Measurements from ENCODE around the gene RBM22. TPM values are rescaled to one million over a fixed set of nuclear protein-coding genes. Genes with fewer than 3 reads are reported as not detected.
A peak's percentile ranks its signal among the peaks of the same experiment; 100 is the strongest.
"Not testable (repeated sequence)": the region's sequence is repeated elsewhere in the genome, so short reads cannot be mapped to it uniquely, and the experiment has no call there.

The RBM22 gene
- 30.2 TPM for total RNA-seq

DNA sequence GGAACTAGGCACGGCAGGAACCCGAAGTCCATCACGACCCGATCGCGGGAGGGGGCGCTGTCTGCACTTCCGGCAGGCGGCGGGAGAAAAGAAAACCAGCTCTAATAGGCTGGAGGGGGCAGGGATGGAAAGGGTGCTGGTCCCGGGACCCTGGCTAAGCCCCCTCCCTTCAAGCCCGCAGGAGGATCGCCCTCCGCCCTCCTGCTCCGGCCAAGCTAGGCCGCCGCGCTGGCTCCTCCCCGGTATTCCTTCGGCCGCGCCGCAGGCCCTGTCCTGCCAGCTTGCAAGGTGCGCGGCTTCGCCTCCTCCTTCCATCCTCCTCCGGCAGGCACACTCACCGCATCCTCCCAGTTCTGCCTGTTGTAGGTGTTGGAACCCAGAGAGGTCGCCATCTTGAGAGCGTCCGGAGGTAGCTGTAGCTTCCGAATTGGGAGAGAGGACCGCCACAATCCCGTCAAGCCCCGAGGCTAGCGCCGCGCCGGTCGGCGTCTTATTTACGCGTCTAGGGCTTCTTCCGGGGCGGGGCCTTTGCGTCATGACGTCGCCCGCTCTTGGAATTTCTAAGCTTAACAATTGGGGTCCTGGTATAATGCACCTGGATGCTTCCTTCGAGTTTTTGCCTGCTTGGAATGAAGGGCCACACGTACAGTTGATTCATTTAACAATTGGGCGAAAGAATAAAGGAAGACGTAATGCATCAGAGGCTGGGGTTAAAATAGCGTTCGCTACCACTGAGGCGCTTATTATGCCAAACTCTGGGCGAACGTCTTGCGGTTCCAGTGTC, at the start of gene RBM22:
RBM22 (minus strand) TSS at position 469 of the 784 bp plus-strand sequence; CDS start at position 392, 77 bp downstream.
- no peaks in the 10 kb centered on the region for H3K27me3 ChIP-seq
- peak in 1 of 2 donors; percentile 93 for DNase-seq (ENCODE audit: extremely low spot score in 2 of 2)
- peak within 1 kb of the TSS; percentile 85 to 98 for H3K4me3 ChIP-seq
- H3K4me1 ChIP-seq = peaks cover 13% of the 10 kb centered on the region
- peak within 1 kb of the TSS; percentile 98 for H3K27ac ChIP-seq
- intact Hi-C loops (cut with DNase I) = no loop called here
- TF ChIP-seq POLR2AphosphoS5 (IDR thresholded peaks at IDR 0.05; ENCODE audit: insufficient read depth in 1 of 2, low read depth in 1 of 2) (peak; percentile 95 to 96), POLR2A (IDR thresholded peaks at IDR 0.05) (peak in 1 of 2 donors; percentile 69)
- TF ChIP-seq, protein P1, sequence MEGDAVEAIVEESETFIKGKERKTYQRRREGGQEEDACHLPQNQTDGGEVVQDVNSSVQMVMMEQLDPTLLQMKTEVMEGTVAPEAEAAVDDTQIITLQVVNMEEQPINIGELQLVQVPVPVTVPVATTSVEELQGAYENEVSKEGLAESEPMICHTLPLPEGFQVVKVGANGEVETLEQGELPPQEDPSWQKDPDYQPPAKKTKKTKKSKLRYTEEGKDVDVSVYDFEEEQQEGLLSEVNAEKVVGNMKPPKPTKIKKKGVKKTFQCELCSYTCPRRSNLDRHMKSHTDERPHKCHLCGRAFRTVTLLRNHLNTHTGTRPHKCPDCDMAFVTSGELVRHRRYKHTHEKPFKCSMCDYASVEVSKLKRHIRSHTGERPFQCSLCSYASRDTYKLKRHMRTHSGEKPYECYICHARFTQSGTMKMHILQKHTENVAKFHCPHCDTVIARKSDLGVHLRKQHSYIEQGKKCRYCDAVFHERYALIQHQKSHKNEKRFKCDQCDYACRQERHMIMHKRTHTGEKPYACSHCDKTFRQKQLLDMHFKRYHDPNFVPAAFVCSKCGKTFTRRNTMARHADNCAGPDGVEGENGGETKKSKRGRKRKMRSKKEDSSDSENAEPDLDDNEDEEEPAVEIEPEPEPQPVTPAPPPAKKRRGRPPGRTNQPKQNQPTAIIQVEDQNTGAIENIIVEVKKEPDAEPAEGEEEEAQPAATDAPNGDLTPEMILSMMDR (IDR thresholded peaks at IDR 0.05) = peak; percentile 1 to 87 (median 46)
- no peaks in the 10 kb centered on the region for H3K9me3 ChIP-seq
- H3K36me3 ChIP-seq = peaks cover 0 to 30% of the 10 kb centered on the region in 2 donors

DNA sequence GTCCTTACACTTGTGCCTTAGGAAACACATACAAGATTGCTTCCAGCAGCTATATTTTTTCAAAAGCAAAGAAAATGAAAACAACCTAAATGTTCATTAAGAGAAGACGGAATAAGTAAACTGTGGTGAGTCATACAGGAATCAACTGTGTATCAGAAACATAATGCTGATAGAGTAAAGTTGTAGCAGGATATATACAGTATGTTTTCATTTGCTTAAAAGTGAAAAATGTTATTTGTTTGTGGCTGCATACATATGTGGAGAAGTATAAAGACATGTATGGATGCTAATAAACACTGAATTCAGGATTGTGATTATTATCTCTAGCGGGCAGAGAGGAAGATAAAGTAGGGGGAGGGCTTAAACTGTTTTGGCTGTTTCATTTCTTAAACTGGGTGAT, 49.6 kb upstream of the RBM22 start:
- H3K36me3 ChIP-seq = peaks cover 0 to 53% of the 10 kb centered on the region in 2 donors
- H3K27ac ChIP-seq = no peak overlapping the region
- no peaks in the 10 kb centered on the region for H3K9me3 ChIP-seq
- H3K4me3 ChIP-seq = no peak overlapping the region
- DNase-seq (ENCODE audit: extremely low spot score in 2 of 2) = no peak
- TF ChIP-seq, protein P1 (IDR thresholded peaks at IDR 0.05) = no peak
- TF ChIP-seq POLR2AphosphoS5 (IDR thresholded peaks at IDR 0.05; ENCODE audit: insufficient read depth in 1 of 2, low read depth in 1 of 2) (no peak), POLR2A (IDR thresholded peaks at IDR 0.05) (no peak)
- H3K27me3 ChIP-seq = no peaks in the 10 kb centered on the region
- intact Hi-C loops (cut with DNase I) = no loop called here
- H3K4me1 ChIP-seq = peaks cover 18% of the 10 kb centered on the region

DNA sequence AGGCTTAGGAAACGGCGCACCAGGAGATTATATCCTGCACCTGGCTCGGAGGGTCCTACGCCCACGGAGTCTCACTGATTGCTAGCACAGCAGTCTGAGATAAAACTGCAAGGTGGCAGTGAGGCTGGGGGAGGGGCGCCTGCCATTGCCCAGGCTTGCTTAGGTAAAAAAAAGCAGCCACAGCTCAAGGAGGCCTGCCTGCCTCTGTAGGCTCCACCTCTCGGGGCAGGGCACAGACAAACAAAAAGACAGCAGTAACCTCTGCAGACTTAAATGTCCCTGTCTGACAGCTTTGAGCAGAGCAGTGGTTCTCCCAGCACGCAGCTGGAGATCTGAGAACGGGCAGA, 42.3 kb upstream of the RBM22 start:
- H3K27ac ChIP-seq; H3K4me3 ChIP-seq; H3K9me3 ChIP-seq; intact Hi-C loops (cut with DNase I); H3K36me3 ChIP-seq; DNase-seq (ENCODE audit: extremely low spot score in 2 of 2); H3K4me1 ChIP-seq; H3K27me3 ChIP-seq: not testable (repeated sequence)

DNA sequence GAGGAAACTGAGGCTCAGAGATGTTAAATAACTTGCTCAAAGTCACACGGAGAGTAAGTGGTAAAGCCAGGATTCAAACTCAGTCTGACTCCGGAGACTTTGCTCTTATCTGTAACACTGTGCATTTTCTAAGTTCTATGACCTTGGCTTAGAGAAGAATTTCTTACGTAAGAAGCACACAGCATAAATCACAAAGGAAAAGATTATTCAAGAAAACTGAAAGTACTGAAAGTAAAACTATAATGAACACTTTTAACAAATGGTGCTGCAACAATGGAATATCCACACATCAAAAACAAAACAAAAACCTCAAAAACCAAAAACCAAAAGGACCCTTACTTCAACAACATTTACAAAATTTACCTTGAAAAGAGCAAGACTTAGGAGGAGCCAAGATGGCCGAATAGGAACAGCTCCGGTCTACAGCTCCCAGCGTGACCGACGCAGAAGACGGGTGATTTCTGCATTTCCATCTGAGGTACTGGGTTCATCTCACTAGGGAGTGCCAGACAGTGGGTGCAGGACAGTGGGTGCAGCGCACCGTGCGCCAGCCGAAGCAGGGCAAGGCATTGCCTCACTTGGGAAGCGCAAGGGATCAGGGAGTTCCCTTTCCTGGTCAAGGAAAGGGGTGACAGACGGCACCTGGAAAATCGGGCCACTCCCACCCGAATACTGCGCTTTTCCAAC, 41.7 kb upstream of the RBM22 start:
- H3K27ac ChIP-seq; H3K9me3 ChIP-seq; DNase-seq (ENCODE audit: extremely low spot score in 2 of 2); H3K27me3 ChIP-seq; H3K4me3 ChIP-seq; H3K36me3 ChIP-seq; intact Hi-C loops (cut with DNase I): not testable (repeated sequence)
- H3K4me1 ChIP-seq = peaks cover 13% of the 10 kb centered on the region

DNA sequence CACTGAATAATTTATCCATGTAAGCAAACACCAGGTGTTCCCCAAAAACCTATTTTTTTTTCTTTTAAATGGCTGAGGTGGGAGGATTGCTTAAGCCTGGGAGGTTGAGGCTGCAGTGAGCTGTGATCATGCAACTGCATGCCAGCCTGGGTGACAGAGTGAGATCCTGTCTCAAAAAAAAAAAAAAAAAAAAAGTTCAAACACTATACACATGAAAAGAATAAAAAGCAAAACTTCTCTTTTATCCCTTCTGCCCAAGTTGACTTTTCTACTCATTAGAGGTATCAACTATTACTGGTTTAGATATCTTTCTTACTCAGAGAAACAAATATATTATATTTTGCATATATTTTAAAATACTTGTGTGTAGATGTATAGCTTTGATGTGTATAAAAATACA, 40.1 kb upstream of the RBM22 start:
- Histone ChIP-seq H3K36me3 (peaks cover 0 to 10% of the 10 kb centered on the region in 2 donors), H3K27me3 (no peaks in the 10 kb centered on the region), H3K9me3 (no peaks in the 10 kb centered on the region), H3K4me1 (peaks cover 13% of the 10 kb centered on the region), H3K4me3 (no peak overlapping the region), H3K27ac (no peak overlapping the region)
- intact Hi-C loops (cut with DNase I) = no loop called here
- TF ChIP-seq, protein P1 (IDR thresholded peaks at IDR 0.05) = no peak
- TF ChIP-seq POLR2AphosphoS5 (IDR thresholded peaks at IDR 0.05; ENCODE audit: insufficient read depth in 1 of 2, low read depth in 1 of 2) (no peak), POLR2A (IDR thresholded peaks at IDR 0.05) (no peak)
- no peak for DNase-seq (ENCODE audit: extremely low spot score in 2 of 2)

DNA sequence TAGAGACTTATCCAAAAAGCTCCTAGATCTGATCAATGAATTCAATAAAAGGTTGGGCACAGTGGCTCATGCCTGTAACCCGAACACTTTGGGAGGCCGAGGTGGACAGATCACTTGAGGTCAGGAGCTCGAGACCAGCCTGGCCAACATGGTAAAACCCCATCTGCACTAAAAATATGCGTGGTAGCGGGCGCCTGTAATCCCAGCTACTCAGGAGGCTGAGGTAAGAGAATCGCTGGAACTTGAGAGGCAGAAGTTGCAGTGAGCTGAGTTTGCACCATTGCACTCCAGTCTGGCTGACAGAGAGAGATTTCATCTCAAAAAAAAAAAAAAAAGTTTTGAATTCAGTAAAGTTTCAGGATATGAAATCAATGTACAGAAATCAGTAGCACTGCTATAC, 38.0 kb upstream of the RBM22 start:
- peaks cover 13% of the 10 kb centered on the region for H3K4me1 ChIP-seq
- no peak overlapping the region for H3K27ac ChIP-seq
- intact Hi-C loops (cut with DNase I) = no loop called here

More for the DNA sequence above, 38.0 kb upstream of the RBM22 start:
- no peak for DNase-seq (ENCODE audit: extremely low spot score in 2 of 2)
- Histone ChIP-seq H3K36me3 (peaks cover 0 to 15% of the 10 kb centered on the region in 2 donors), H3K27me3 (no peaks in the 10 kb centered on the region), H3K9me3 (no peaks in the 10 kb centered on the region), H3K4me3 (no peak overlapping the region)
- TF ChIP-seq POLR2A (IDR thresholded peaks at IDR 0.05) = no peak
- TF ChIP-seq, protein P1 (IDR thresholded peaks at IDR 0.05) = no peak
- TF ChIP-seq POLR2AphosphoS5 (IDR thresholded peaks at IDR 0.05; ENCODE audit: insufficient read depth in 1 of 2, low read depth in 1 of 2) = no peak

All from vagina (tissue), 2 donors.